Endothelial cell of umbilical vein (primary cell): Measurements from ENCODE around the gene DRC1. TPM values are rescaled to one million over a fixed set of nuclear protein-coding genes. Genes with fewer than 3 reads are reported as not detected.

Source experiments
- BruUV-seq: library from RNA; stranded (reverse); fragments of 400-500 nt; replicated peaks from 2 replicates; lab custom pipeline; 2021; lab: Mats Ljungman, UMichigan
- CTCF ChIA-PET: fragments of 300-600, 350-600 bp; sonication (Branson Sonifier 250); formaldehyde crosslinking; loops from one replicate; lab custom pipeline; 2021; ENCODE audit warnings: antibody characterized with exemption, inconsistent platforms; lab: Charles Lee
- POLR2A ChIA-PET: fragments of 300-600, 350-600 bp; sonication (Branson Sonifier 250); formaldehyde crosslinking; loops from one replicate; lab custom pipeline; 2021; ENCODE audit warnings: antibody characterized with exemption, inconsistent platforms; lab: Charles Lee
- DNase-seq: peaks from one replicate; pipeline ENCODE4 v3.0.0-alpha.2; 2011; ENCODE audit warnings: low read depth, low spot score
- FAIRE-seq: peaks from 2 replicates; lab custom pipeline; 2011; peaks lifted over from hg19 to GRCh38; lab: Jason Lieb, UNC
- H2AFZ ChIP-seq: 2 replicates; pipeline ENCODE4 v1.6.0; 2012; ENCODE audit warnings: low read depth, low read length, control low read depth, inconsistent platforms
- H3K27ac ChIP-seq: 2 replicates; pipeline ENCODE4 v1.5.1; 2011; ENCODE audit warnings: low read depth, mild to moderate bottlenecking, control low read depth, low read length, moderate library complexity; ENCODE audit not compliant: insufficient read depth
- H3K27me3 ChIP-seq, 2 experiments: 2 replicates each; pipeline versions ENCODE4 v1.6.0 to v1.6.1; 2011; ENCODE audit warnings: low read length in 2 of 2, mixed read lengths in 1 of 2; ENCODE audit not compliant: control insufficient read depth in 2 of 2, insufficient read depth in 2 of 2
- H3K36me3 ChIP-seq, 2 experiments: 2 replicates in 1 of 2; 3 replicates in 1 of 2; pipeline ENCODE4 v1.5.1; 2011; ENCODE audit warnings: low read length in 2 of 2, mild to moderate bottlenecking in 1 of 2, moderate library complexity in 1 of 2; ENCODE audit not compliant: control insufficient read depth in 2 of 2, insufficient read depth in 2 of 2; ENCODE audit errors: extremely low read depth in 1 of 2
- H3K4me1 ChIP-seq: 3 replicates; pipeline ENCODE4 v1.5.1; 2011; ENCODE audit warnings: mild to moderate bottlenecking, low read length; ENCODE audit not compliant: control insufficient read depth, insufficient read depth; ENCODE audit errors: extremely low read depth
- H3K4me2 ChIP-seq: 2 replicates; pipeline ENCODE4 v1.6.1; 2011; ENCODE audit warnings: low read length, control low read depth, mixed read lengths; ENCODE audit not compliant: insufficient read depth
- H3K4me3 ChIP-seq, 3 experiments: fragments of 200-600 bp in 1 of 3; sonication (generic), shearing (Covaris generic) in 1 of 3; replicated peaks in 1 of 3; 2 replicates each; pipeline ENCODE4 v1.5.1; 2011 to 2016; ENCODE audit warnings: control low read depth in 3 of 3, low read length in 3 of 3, mild to moderate bottlenecking in 2 of 3, inconsistent platforms in 1 of 3, low read depth in 1 of 3, moderate library complexity in 1 of 3; ENCODE audit not compliant: insufficient read depth in 1 of 3
- H3K79me2 ChIP-seq: 2 replicates; pipeline ENCODE4 v1.6.0; 2012; ENCODE audit warnings: low read length, inconsistent platforms; ENCODE audit not compliant: control insufficient read depth, insufficient read depth
- H3K9ac ChIP-seq: replicated peaks from 2 replicates; pipeline ENCODE3; 2011; ENCODE audit warnings: low read length, control low read depth; ENCODE audit not compliant: insufficient read depth; ENCODE audit errors: extremely low read depth
- H3K9me1 ChIP-seq: replicated peaks from 3 replicates; pipeline ENCODE4 v1.6.0; 2011; ENCODE audit warnings: mild to moderate bottlenecking, low read length; ENCODE audit not compliant: control insufficient read depth, insufficient read depth; ENCODE audit errors: extremely low read depth
- H3K9me3 ChIP-seq: replicated peaks from 2 replicates; pipeline ENCODE4 v1.5.1; 2012; ENCODE audit warnings: low read length, inconsistent platforms; ENCODE audit not compliant: control insufficient read depth, insufficient read depth
- H4K20me1 ChIP-seq: replicated peaks from 2 replicates; pipeline ENCODE3; 2011; ENCODE audit warnings: mild to moderate bottlenecking, low read length; ENCODE audit not compliant: control insufficient read depth, insufficient read depth; ENCODE audit errors: extremely low read depth
- CTCF ChIP-seq, 2 donors: IDR thresholded peaks; 1 replicate in 1 of 2; 2 replicates in 1 of 2; pipeline ENCODE4 v1.5.1; 2011; ENCODE audit warnings: low read length in 2 of 2, mild to moderate bottlenecking in 2 of 2, moderate library complexity in 2 of 2, control low read depth in 1 of 2, inconsistent platforms in 1 of 2, low read depth in 1 of 2; ENCODE audit not compliant: insufficient read depth in 1 of 2; ENCODE audit errors: extremely low read depth in 1 of 2
- MYC ChIP-seq: IDR thresholded peaks from one replicate; pipeline ENCODE4 v1.6.1; 2011; ENCODE audit warnings: mild to moderate bottlenecking, low read depth, low read length
- POLR2A ChIP-seq: IDR thresholded peaks from 2 replicates; pipeline ENCODE4 v1.6.1; 2012; ENCODE audit warnings: low read depth, mild to moderate bottlenecking, control low read depth, low read length
- POLR2AphosphoS5 ChIP-seq: IDR thresholded peaks from 2 replicates; pipeline ENCODE4 v1.6.1; 2012; ENCODE audit warnings: low read depth, mild to moderate bottlenecking, control low read depth, low read length, moderate library complexity; ENCODE audit not compliant: insufficient read depth
- dilution Hi-C: fragments of 300-500 bp; cut with MboI; formaldehyde crosslinking; loops from one replicate; pipeline ENCODE4 v1.15.0; 2019; ENCODE audit warnings: low sequenced_read_pairs; ENCODE audit not compliant: extremely low pct_ligation_motif_present
- intact Hi-C: fragments of 100-400 bp; cut with micrococcal nuclease; formaldehyde crosslinking; loops from one replicate; pipeline ENCODE4 v1.10.0; 2022
- polyA plus RNA-seq, 4 experiments: library from polyadenylated mRNA; depleted of rRNA in 3 of 4; stranded (reverse) in 3 of 4; unstranded in 1 of 4; fragments of >200 nt; gene quantifications; 2 replicates each; pipeline versions ENCODE4 v1.2.1 to v1.2.3, GENCODE V29; 2011 to 2012; ENCODE audit warnings: missing spikeins in 1 of 4
- total RNA-seq: library from RNA; stranded (reverse); gene quantifications from 2 replicates; pipeline ENCODE4 v1.2.3, GENCODE V29; 2021

Gene DRC1
- total and polyA plus RNA-seq, 2 donors (not counting 3 experiments of a cell fraction or from before 2014, with no cell fraction given) = 0.44 TPM; not detected in 1

DNA sequence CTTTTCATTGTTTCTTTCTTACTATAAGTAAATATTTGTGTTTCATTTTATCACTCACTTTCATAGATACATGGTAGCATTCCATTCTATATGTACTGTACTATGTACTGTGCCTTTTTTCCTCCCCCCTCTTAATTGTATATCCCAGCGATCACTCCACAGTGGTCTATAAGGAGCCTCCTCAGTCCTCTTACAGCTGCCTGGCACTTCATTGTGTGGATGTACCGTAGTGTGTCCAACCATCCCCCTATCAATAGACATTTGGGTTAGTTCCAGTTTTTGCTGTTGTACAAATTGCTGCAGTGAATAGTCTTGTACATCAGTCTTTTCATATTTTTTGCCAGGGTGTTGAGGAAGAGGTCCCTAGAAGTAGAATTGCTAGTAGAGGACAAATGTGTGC, 21.4 kb upstream of the DRC1 start:
- ChIA-PET CTCF (interaction anchor here (1.4 to 2.0 kb wide), 2 partner anchors 11 to 197 kb away, joined by 4 to 5 read pairs; no protein-coding TSS in a partner anchor), POLR2A (no interaction called here)
- Histone ChIP-seq H3K79me2 (peaks cover 2% of the 10 kb centered on the region), H3K4me1 (no peaks in the 10 kb centered on the region), H4K20me1 (no peaks in the 10 kb centered on the region), H3K4me2 (no peak overlapping the region), H3K9me3 (no peaks in the 10 kb centered on the region), H3K9me1 (no peaks in the 10 kb centered on the region), H3K9ac (no peak overlapping the region), H3K27me3 (no peaks in the 10 kb centered on the region), H3K36me3 (peaks cover 0 to 4% of the 10 kb centered on the region in 2 experiments), H3K27ac (no peak overlapping the region), H2AFZ (no peak overlapping the region), H3K4me3 (no peak overlapping the region)
- BruUV-seq = no TSS peak
- DNase-seq = no peak
- dilution Hi-C loops = no loop called here
- no peak for FAIRE-seq
- intact Hi-C loops = no loop called here
- TF ChIP-seq MYC = no peak
- no peak for TF ChIP-seq CTCF (IDR thresholded peaks at IDR 0.05; ENCODE audit: extremely low read depth in 1 of 2, insufficient read depth in 1 of 2, low read depth in 1 of 2, low read length in 2 of 2)

GRCh38 chr2:26382564-26382963, 19.2 kb upstream of the DRC1 start:
- Histone ChIP-seq H3K27me3 (no peaks in the 10 kb centered on the region), H4K20me1 (no peaks in the 10 kb centered on the region), H3K9me3 (no peaks in the 10 kb centered on the region), H3K79me2 (peaks cover 2% of the 10 kb centered on the region), H3K4me2 (no peak overlapping the region), H3K9ac (no peak overlapping the region), H3K27ac (no peak overlapping the region), H3K4me1 (no peaks in the 10 kb centered on the region), H2AFZ (no peak overlapping the region), H3K4me3 (no peak overlapping the region), H3K36me3 (peaks cover 0 to 2% of the 10 kb centered on the region in 2 experiments), H3K9me1 (no peaks in the 10 kb centered on the region)
- DNase-seq (no peak), FAIRE-seq (no peak)
- ChIA-PET POLR2A (no interaction called here), CTCF (interaction anchor here (1.0 to 1.2 kb wide), 2 partner anchors 14 to 195 kb away, joined by 3 read pairs; no protein-coding TSS in a partner anchor)
- BruUV-seq = no TSS peak
- intact Hi-C loops (no loop called here), dilution Hi-C loops (no loop called here)
- TF ChIP-seq POLR2A = no peak
- no peak for TF ChIP-seq POLR2AphosphoS5
- TF ChIP-seq MYC = no peak
- no peak for TF ChIP-seq CTCF (IDR thresholded peaks at IDR 0.05; ENCODE audit: extremely low read depth in 1 of 2, insufficient read depth in 1 of 2, low read depth in 1 of 2, low read length in 2 of 2)
